ENCODE data around the gene VARS2. TPM values are rescaled to one million over a fixed set of nuclear protein-coding genes. Genes with fewer than 3 reads are reported as not detected.
"Not testable (repeated sequence)": the region's sequence is repeated elsewhere in the genome, so short reads cannot be mapped to it uniquely, and the experiment has no call there.

Gene VARS2
- total and polyA plus RNA-seq, 7 experiments from 2014 or later = 17.1 to 47.3 (median 22.7) TPM

- intact Hi-C loops (cut with micrococcal nuclease); H3K27ac ChIP-seq (ENCODE audit: low read depth, low read length); H3K27me3 ChIP-seq (ENCODE audit: control insufficient read depth in 2 of 2, insufficient read depth in 2 of 2, low read length in 2 of 2); H3K4me3 ChIP-seq (ENCODE audit: low read length); H3K27me3 Mint-ChIP-seq; H3K27ac Mint-ChIP-seq; DNase-seq; H3K4me3 Mint-ChIP-seq; ATAC-seq; H3K36me3 ChIP-seq (ENCODE audit: control insufficient read depth in 2 of 3, insufficient read depth in 3 of 3, low read length in 3 of 3): not testable (repeated sequence)
- H3K36me3 Mint-ChIP-seq = peaks cover 3 to 34% (median 11%) of the 10 kb centered on the region in 5 donors
- Histone ChIP-seq H3K9me3 (ENCODE audit: control insufficient read depth in 2 of 3, low read length in 3 of 3) (peaks cover 0 to 24% (median 0%) of the 10 kb centered on the region in 3 experiments), H3K4me1 (ENCODE audit: control insufficient read depth in 2 of 2, insufficient read depth in 2 of 2, low read length in 2 of 2) (peaks cover 8 to 13% of the 10 kb centered on the region in 2 donors)
- ChIA-PET CTCF (interaction anchor here (0.7 kb wide), 1 partner anchor 142 kb away, joined by 3 read pairs; no protein-coding TSS in a partner anchor), POLR2A (interaction anchor here (1.1 kb wide), 1 partner anchor 46 kb away, joined by 4 read pairs; no protein-coding TSS in a partner anchor)
- H3K4me1 Mint-ChIP-seq = peaks cover 11 to 43% (median 36%) of the 10 kb centered on the region in 7 donors
- H3K9me3 Mint-ChIP-seq = peaks cover 0 to 44% (median 28%) of the 10 kb centered on the region in 11 donors
These were observed 40.2 kb upstream of the VARS2 start for GRCh38 chr6:30873795-30874194.

- CTCF ChIA-PET = interaction anchor here (12.4 kb wide), 1 partner anchor 44 kb away, joined by 172 read pairs; no protein-coding TSS in a partner anchor
- H3K4me1 Mint-ChIP-seq = peaks cover 11 to 45% (median 36%) of the 10 kb centered on the region in 7 donors
- no peak overlapping the region for H3K27ac ChIP-seq (ENCODE audit: low read depth, low read length)
These were observed 38.6 kb upstream of the VARS2 start for GRCh38 chr6:30875244-30876038.

GRCh38 chr6:30876039-30876730 lies 37.9 kb upstream of the VARS2 start:
- DNase-seq = no peak
- intact Hi-C loops (cut with micrococcal nuclease) = loop anchor here in 1 of 2 donors (2.0 to 5.0 kb wide), 3 partner anchors 154 to 394 kb away; partner anchors contain the start of gene TUBB
- no peak overlapping the region for H3K4me3 ChIP-seq (ENCODE audit: low read length)
- Mint-ChIP-seq H3K9me3 (peaks cover 0 to 23% (median 13%) of the 10 kb centered on the region in 11 donors), H3K27me3 (no peaks in the 10 kb centered on the region), H3K4me3 (peak overlapping the region in 4 of 10 donors; percentile 6 to 38 (median 18)), H3K27ac (peak overlapping the region in 4 of 9 donors; percentile 19 to 88 (median 65)), H3K4me1 (peaks cover 10 to 38% (median 30%) of the 10 kb centered on the region in 7 donors), H3K36me3 (peaks cover 3 to 17% (median 11%) of the 10 kb centered on the region in 5 donors)
- no peak for ATAC-seq
- H3K36me3 ChIP-seq (ENCODE audit: control insufficient read depth in 2 of 3, insufficient read depth in 3 of 3, low read length in 3 of 3) = no peaks in the 10 kb centered on the region
- H3K9me3 ChIP-seq (ENCODE audit: control insufficient read depth in 2 of 3, low read length in 3 of 3) = peaks cover 0 to 13% (median 0%) of the 10 kb centered on the region in 3 experiments
- H3K27ac ChIP-seq (ENCODE audit: low read depth, low read length) = no peak overlapping the region
- ChIA-PET POLR2A (interaction anchor here (0.7 to 1.6 kb wide), 3 partner anchors 31 to 46 kb away, joined by 3 to 12 read pairs (median 4); no protein-coding TSS in a partner anchor), CTCF (interaction anchor here (0.8 to 12.4 kb wide), 5 partner anchors 33 to 204 kb away, joined by 3 to 172 read pairs (median 5); no protein-coding TSS in a partner anchor)
- peaks cover 8 to 13% of the 10 kb centered on the region in 2 donors for H3K4me1 ChIP-seq (ENCODE audit: control insufficient read depth in 2 of 2, insufficient read depth in 2 of 2, low read length in 2 of 2)
- H3K27me3 ChIP-seq (ENCODE audit: control insufficient read depth in 2 of 2, insufficient read depth in 2 of 2, low read length in 2 of 2) = no peaks in the 10 kb centered on the region

More at GRCh38 chr6:30875244-30876038, 38.6 kb upstream of the VARS2 start:
- Mint-ChIP-seq H3K27ac (no peak overlapping the region), H3K9me3 (peaks cover 0 to 30% (median 17%) of the 10 kb centered on the region in 11 donors), H3K4me3 (no peak overlapping the region), H3K36me3 (peaks cover 3 to 23% (median 11%) of the 10 kb centered on the region in 5 donors), H3K27me3 (no peaks in the 10 kb centered on the region)
- H3K4me1 ChIP-seq (ENCODE audit: control insufficient read depth in 2 of 2, insufficient read depth in 2 of 2, low read length in 2 of 2) = peaks cover 8 to 13% of the 10 kb centered on the region in 2 donors
- no peaks in the 10 kb centered on the region for H3K27me3 ChIP-seq (ENCODE audit: control insufficient read depth in 2 of 2, insufficient read depth in 2 of 2, low read length in 2 of 2)
- H3K9me3 ChIP-seq (ENCODE audit: control insufficient read depth in 2 of 3, low read length in 3 of 3) = peaks cover 0 to 13% (median 0%) of the 10 kb centered on the region in 3 experiments
- POLR2A ChIA-PET = interaction anchor here (0.6 to 0.7 kb wide), 2 partner anchors 17 to 82 kb away, joined by 3 to 5 read pairs; no protein-coding TSS in a partner anchor
- H3K36me3 ChIP-seq (ENCODE audit: control insufficient read depth in 2 of 3, insufficient read depth in 3 of 3, low read length in 3 of 3) = no peaks in the 10 kb centered on the region
- DNase-seq (no peak), ATAC-seq (no peak)
- H3K4me3 ChIP-seq (ENCODE audit: low read length) = no peak overlapping the region
- intact Hi-C loops (cut with micrococcal nuclease) = loop anchor here in 1 of 2 donors (2.0 to 5.0 kb wide), 3 partner anchors 153 to 393 kb away; partner anchors contain the start of gene TUBB

- intact Hi-C loops (cut with micrococcal nuclease) = loop anchor here (1.0 to 5.0 kb wide), 7 partner anchors 49 to 395 kb away; partner anchors contain the start of genes IER3 (in 2 of the 2) and TUBB (in 1 of the 2)
- Histone ChIP-seq H3K27me3 (ENCODE audit: control insufficient read depth in 2 of 2, insufficient read depth in 2 of 2, low read length in 2 of 2) (no peaks in the 10 kb centered on the region), H3K9me3 (ENCODE audit: control insufficient read depth in 2 of 3, low read length in 3 of 3) (no peaks in the 10 kb centered on the region), H3K36me3 (ENCODE audit: control insufficient read depth in 2 of 3, insufficient read depth in 3 of 3, low read length in 3 of 3) (no peaks in the 10 kb centered on the region), H3K27ac (ENCODE audit: low read depth, low read length) (peak overlapping the region; percentile 50), H3K4me1 (ENCODE audit: control insufficient read depth in 2 of 2, insufficient read depth in 2 of 2, low read length in 2 of 2) (peaks cover 8 to 14% of the 10 kb centered on the region in 2 donors), H3K4me3 (ENCODE audit: low read length) (peak overlapping the region; percentile 40)
- H3K4me3 Mint-ChIP-seq = peak overlapping the region; percentile 69 to 90 (median 86)
- peaks cover 10 to 31% (median 19%) of the 10 kb centered on the region in 7 donors for H3K4me1 Mint-ChIP-seq
- peak; percentile 93 for ATAC-seq
- peak; percentile 52 to 72 (median 63) for DNase-seq
- peaks cover 0 to 8% (median 6%) of the 10 kb centered on the region in 11 donors for H3K9me3 Mint-ChIP-seq
- H3K27ac Mint-ChIP-seq = peak overlapping the region; percentile 44 to 91 (median 84)
- H3K27me3 Mint-ChIP-seq = peaks cover 0 to 7% (median 0%) of the 10 kb centered on the region in 5 donors
- peaks cover 0 to 5% (median 3%) of the 10 kb centered on the region in 5 donors for H3K36me3 Mint-ChIP-seq
- CTCF ChIA-PET = interaction anchor here (0.8 to 12.4 kb wide), 11 partner anchors 9 to 203 kb away, joined by 3 to 172 read pairs (median 4); no protein-coding TSS in a partner anchor
- POLR2A ChIA-PET = interaction anchor here (0.7 to 1.8 kb wide), 5 partner anchors 29 to 49 kb away, joined by 3 to 12 read pairs (median 4); no protein-coding TSS in a partner anchor
These were observed 36.4 kb upstream of the VARS2 start for GRCh38 chr6:30877419-30878262.

- ChIA-PET POLR2A (interaction anchor here (0.7 to 1.1 kb wide), 2 partner anchors 9 to 55 kb away, joined by 4 to 5 read pairs; no protein-coding TSS in a partner anchor), CTCF (interaction anchor here (0.6 to 12.4 kb wide), 7 partner anchors 11 to 206 kb away, joined by 3 to 172 read pairs (median 6); no protein-coding TSS in a partner anchor)
- Mint-ChIP-seq H3K27ac (peak overlapping the region in 6 of 9 donors; percentile 3 to 91 (median 58)), H3K36me3 (no peaks in the 10 kb centered on the region), H3K4me3 (no peak overlapping the region), H3K4me1 (peaks cover 21 to 43% (median 31%) of the 10 kb centered on the region in 7 donors), H3K27me3 (peaks cover 0 to 7% (median 0%) of the 10 kb centered on the region in 5 donors), H3K9me3 (no peaks in the 10 kb centered on the region)
- Histone ChIP-seq H3K9me3 (ENCODE audit: control insufficient read depth in 2 of 3, low read length in 3 of 3) (no peaks in the 10 kb centered on the region), H3K4me3 (ENCODE audit: low read length) (no peak overlapping the region), H3K27me3 (ENCODE audit: control insufficient read depth in 2 of 2, insufficient read depth in 2 of 2, low read length in 2 of 2) (no peaks in the 10 kb centered on the region), H3K27ac (ENCODE audit: low read depth, low read length) (no peak overlapping the region), H3K4me1 (ENCODE audit: control insufficient read depth in 2 of 2, insufficient read depth in 2 of 2, low read length in 2 of 2) (peaks cover 10 to 28% of the 10 kb centered on the region in 2 donors), H3K36me3 (ENCODE audit: control insufficient read depth in 2 of 3, insufficient read depth in 3 of 3, low read length in 3 of 3) (no peaks in the 10 kb centered on the region)
- DNase-seq (no peak), ATAC-seq (no peak)
- intact Hi-C loops (cut with micrococcal nuclease) = loop anchor here in 1 of 2 donors (5.0 to 10.0 kb wide), 3 partner anchors 158 to 398 kb away; partner anchors contain the start of genes MRPS18B, PPP1R10 and TUBB
These were observed 34.2 kb upstream of the VARS2 start for GRCh38 chr6:30879684-30880427.

All from naive thymus-derived CD4-positive, alpha-beta T cell (primary cell).